NCI-H1436 (cell line): ENCODE data around the gene SLC9A9.
"Not testable (repeated sequence)": the region's sequence is repeated elsewhere in the genome, so short reads cannot be mapped to it uniquely, and the experiment has no call there.

Source experiments
- DNase-seq: peaks from one replicate; lab custom pipeline; 2025; lab: John Stamatoyannopoulos, UW

Gene SLC9A9

DNA sequence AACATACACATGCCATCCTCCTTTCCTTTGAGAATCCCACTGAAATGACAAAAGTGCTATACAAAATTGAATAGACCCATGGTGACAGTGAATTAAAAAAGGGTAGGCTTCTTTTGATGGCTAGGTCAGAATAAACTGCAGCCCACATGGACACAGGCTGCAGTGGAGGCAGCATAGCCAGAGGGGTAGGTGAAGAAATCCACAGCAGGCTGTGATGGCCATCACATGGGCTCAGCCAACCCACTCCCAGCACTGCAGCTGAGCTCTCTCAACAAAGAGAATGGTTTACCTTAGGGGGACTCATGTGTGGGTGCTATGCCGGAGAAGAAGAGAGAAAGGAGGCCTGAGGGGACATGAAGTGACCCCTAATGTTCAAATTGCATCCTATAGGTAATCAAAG, 397.6 kb downstream of the SLC9A9 start:
- DNase-seq = no peak

DNA sequence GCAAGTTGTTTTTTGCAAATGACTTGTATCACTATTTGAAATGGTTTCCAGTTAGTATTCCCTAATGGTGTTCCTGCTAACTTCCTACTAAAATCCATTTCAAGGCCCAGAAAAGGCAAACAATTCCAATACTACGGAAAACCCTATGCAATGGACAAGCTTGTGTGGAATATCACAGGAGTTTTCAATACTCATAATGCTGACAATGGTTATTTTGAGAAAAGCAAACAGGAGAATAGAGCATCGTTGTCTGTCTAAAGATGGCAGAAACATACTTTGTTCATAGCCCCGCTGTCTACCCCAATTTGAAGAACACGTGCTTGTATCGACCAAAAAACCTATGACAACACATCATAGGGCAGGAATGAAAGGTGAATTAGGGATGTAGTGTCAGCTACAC, 400.8 kb downstream of the SLC9A9 start:
- DNase-seq = no peak

- DNase-seq = no peak
These were observed 403.1 kb downstream of the SLC9A9 start for GRCh38 chr3:143445118-143445517.

DNA sequence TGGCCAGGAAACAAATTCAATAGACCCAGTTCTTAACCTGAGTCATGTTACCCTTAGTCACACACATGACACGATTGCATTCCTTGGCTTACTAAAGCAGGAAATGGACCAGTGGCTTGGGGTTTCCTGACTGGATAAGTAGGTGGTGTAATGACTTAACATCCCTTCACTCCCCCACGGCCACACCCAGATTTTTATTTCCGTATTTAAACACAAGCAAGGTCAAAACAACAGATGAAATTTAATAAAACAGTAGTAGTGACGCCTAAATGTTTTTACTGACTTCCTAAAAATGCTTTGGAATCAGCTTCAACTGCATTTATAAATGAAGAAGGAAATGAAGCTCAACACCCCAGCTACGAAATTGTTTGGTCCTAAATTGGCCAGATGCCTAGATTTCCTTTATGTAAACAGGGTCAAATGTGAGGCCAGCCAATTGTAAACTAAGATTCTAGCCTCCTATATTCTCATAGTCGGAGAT, 404.4 kb downstream of the SLC9A9 start:
- no peak for DNase-seq

GRCh38 chr3:143442814-143443447, 405.3 kb downstream of the SLC9A9 start:
- no peak for DNase-seq

DNA sequence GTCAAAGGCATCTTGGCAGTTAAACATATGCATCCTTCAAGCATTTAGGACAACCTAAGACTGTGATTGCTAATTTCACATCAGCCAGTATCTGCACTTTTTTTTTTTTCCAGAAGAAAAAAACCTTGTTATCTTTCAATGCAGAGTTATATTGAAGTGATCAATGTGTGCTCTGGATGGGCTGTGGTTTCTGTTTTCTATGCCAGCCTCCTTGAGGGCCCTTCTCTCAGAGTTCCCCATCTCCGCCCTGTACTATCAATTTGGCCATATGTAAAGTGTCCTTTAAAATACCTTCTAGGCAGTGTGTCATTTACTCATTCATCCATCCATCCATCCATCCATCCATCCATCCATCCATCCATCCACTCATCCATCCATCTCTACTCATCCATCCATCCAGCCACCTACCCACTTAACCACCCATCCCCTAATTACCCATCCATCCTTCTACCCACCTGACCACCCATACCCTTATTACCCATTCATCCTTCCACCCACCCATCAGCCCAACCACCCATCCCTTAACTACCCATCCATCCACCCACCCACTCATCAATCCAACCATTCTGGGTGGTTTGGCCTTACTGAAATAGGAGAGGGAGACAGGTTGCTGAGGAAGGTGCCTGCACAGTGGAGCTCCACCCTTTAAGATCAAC, 406.6 kb downstream of the SLC9A9 start:
- no peak for DNase-seq

- no peak for DNase-seq
These were observed 408.5 kb downstream of the SLC9A9 start for GRCh38 chr3:143439817-143440216.

GRCh38 chr3:143437405-143437804, 410.9 kb downstream of the SLC9A9 start:
- DNase-seq = no peak

- DNase-seq = no peak
These were observed 411.9 kb downstream of the SLC9A9 start for GRCh38 chr3:143436231-143436930.

GRCh38 chr3:143433787-143434378, 414.4 kb downstream of the SLC9A9 start:
- DNase-seq = no peak

- not testable (repeated sequence) for DNase-seq
These were observed 417.0 kb downstream of the SLC9A9 start for GRCh38 chr3:143431298-143431697.

- DNase-seq = no peak
These were observed 417.7 kb downstream of the SLC9A9 start for GRCh38 chr3:143430568-143430967.

DNA sequence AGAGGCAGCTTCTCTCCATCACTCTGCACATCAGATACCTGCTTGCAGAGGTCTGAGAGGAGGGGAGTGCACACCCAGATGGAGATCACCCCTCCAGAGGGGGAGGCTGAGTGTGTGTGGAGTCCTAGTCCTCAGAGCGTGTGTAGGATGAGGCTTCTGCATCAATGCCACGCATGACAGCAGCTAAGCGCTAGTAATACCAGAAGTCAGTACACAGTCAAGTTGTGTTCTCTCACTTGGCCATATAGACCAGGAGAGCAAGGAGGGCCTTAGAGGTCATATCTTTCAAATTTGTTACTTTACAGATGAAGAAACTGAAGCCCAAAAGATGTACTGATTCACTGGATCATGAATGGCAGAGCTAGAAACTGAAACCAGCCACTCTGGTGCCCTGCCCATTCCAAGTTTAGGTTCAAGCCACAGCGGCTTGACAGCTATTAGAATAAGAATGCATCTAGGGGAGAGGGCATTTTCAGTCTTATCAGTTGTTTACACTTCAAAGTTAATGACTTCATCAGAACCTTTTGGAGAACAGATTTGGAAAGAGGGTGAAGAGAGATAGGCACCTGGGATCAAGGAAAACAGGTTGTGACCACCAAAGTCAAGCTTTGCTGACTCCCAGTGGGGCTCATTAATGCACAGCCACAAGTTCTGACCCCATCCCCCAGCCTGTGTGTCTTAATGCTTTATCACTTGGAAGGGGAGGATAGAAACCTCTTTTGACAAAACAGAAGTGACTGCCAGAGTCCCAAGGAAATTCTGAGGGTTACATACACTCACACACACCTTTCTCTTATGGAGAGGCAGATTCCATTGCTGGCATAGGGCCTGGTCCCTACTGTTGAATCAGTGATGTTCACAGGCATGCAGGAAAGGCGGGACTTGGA, 418.4 kb downstream of the SLC9A9 start:
- no peak for DNase-seq

DNA sequence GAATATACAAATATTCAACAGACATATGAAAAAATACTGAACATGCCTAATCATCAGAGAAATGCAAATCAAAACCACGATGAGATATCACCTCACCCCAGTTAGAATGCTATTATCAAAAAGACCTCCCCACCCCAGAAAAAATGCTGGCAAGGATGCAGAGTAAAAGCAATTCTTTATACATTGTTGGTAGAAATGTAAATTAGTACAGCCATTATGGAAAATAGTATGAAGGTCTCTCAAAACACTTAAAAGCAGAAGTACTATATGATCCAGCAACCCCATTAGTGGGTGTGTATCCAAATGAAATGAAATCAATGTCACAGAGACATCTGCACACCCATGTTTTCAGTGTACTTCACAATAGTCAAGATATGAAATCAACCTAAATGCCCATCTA, 420.0 kb downstream of the SLC9A9 start:
- no peak for DNase-seq

- DNase-seq = no peak
These were observed 420.6 kb downstream of the SLC9A9 start for GRCh38 chr3:143427631-143428030.

DNA sequence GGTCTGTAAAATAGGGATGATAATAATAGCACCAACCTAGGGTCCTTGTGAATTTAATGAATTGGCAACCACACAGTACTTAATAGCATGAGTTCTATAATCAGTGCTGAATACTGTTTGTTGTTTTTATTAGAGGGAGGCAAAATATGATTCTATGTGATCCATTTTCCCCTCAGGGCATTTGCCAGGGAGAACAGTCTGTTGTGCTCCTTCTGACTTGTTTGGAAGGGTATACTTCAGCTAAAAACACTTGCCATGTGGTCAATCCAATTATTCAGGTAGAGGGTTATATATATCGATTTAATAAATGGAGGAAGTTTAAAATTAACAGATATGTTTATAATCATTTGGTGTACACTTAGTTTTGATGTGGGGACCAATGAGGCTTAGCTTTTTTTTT, 423.4 kb downstream of the SLC9A9 start:
- no peak for DNase-seq

DNA sequence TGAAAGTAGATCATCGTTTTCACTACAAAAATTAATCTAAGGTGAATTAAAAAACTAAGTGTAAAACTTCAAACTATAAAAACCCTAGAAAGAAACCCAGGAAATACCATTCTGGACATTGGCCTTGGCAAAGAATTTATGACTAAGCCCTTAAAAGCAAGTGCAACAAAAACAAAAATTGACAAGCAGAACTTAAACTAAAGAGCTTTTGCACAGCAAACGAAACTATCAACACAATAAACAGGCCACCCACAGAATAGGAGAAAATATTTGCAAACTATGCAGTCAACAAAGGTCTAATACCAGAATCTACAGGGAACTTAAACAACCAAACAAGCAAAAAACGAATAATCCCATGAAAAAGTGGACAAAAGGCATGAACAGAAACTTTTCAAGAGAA, 426.7 kb downstream of the SLC9A9 start:
- no peak for DNase-seq

DNA sequence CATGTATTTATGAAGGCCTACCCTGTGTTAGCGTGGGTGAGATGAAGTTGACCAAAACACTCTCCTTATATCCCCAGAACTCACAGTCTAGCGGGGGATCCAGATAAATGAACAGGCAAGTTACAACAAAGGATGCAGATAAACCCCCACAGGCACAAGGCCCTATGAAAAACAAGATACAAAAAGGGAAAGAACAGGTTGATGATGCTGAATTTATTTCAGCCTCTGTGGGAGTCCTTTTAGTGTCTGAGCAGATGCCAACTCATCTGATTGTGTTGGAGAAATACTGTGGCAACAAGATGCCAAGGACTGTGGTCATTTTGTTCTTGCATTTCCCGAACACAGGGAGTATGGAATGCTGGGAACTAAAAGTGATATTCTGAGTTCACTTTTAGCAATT, 428.7 kb downstream of the SLC9A9 start:
- DNase-seq = no peak

DNA sequence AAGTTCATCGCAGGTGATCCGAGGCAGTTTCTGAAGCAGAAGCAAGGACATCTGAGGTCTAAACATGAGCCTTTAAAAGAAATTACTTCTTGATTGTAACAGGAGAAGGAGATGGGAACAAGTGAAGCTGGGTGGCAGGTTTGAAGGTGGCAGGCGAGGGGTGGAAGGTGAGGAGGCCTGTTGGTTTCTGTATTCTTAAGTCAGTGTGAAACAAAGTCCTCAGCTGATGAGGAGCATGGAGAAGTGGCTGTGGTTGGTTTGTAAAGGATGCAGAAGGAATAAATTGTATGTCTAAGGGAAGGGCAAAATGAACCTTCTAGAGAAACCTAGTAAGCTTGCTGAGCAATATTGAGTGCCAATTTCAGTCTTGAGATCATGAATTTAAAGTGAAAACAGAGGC, 429.9 kb downstream of the SLC9A9 start:
- DNase-seq = no peak

GRCh38 chr3:143416229-143416628, 432.0 kb downstream of the SLC9A9 start:
- DNase-seq = no peak

- no peak for DNase-seq
These were observed 433.6 kb downstream of the SLC9A9 start for GRCh38 chr3:143414571-143415253.
